Prostate gland (tissue), 2 donors: ENCODE data around the gene RIPOR2. TPM values are rescaled to one million over a fixed set of nuclear protein-coding genes. Genes with fewer than 3 reads are reported as not detected.

Experiments
- DNase-seq: peaks from one replicate; pipeline ENCODE4 v3.0.0-alpha.2; 2019; ENCODE audit warnings: low spot score
- H3K27ac ChIP-seq, 2 donors: fragments of 200-600 bp; sonication (generic); 2 replicates each; pipeline ENCODE4 v1.5.1; 2017 to 2019
- H3K27me3 ChIP-seq: fragments of 200-600 bp; sonication (generic); replicated peaks from 2 replicates; pipeline ENCODE4 v1.5.1; 2019; ENCODE audit not compliant: insufficient read depth
- H3K36me3 ChIP-seq, 2 donors: fragments of 200-600 bp; sonication (generic); 1 replicate in 1 of 2; 2 replicates in 1 of 2; pipeline versions ENCODE4 v1.5.1 to v1.8.1; 2017 to 2019
- H3K4me1 ChIP-seq: fragments of 200-600 bp; sonication (generic); replicated peaks from 2 replicates; pipeline ENCODE4 v1.5.1; 2019
- H3K4me3 ChIP-seq, 2 donors: fragments of 200-600 bp; sonication (generic); 2 replicates each; pipeline ENCODE4 v1.5.1; 2017 to 2019
- H3K9me3 ChIP-seq: fragments of 200-600 bp; sonication (generic); 2 replicates; pipeline ENCODE4 v1.5.1; 2017
- CTCF ChIP-seq, 4 experiments: fragments of 200-600 bp in 2 of 4; fragments of 450-650 bp in 2 of 4; sonication (generic) in 2 of 4; IDR thresholded peaks; 1 replicate in 3 of 4; 2 replicates in 1 of 4; pipeline ENCODE4 v1.5.1; 2016 to 2019; ENCODE audit warnings: antibody characterized with exemption in 4 of 4, mild to moderate bottlenecking in 2 of 4, moderate library complexity in 2 of 4
- POLR2A ChIP-seq: fragments of 450-650 bp; IDR thresholded peaks from one replicate; pipeline ENCODE4 v1.6.1; 2016; ENCODE audit warnings: antibody characterized with exemption, mild to moderate bottlenecking
- POLR2AphosphoS5 ChIP-seq: sonication (generic); formaldehyde crosslinking; IDR thresholded peaks from one replicate; pipeline ENCODE4 v1.6.1; 2017; ENCODE audit warnings: antibody characterized with exemption
- WGBS: methylation state at CpG from one replicate; pipeline ENCODE4 v1.1.5; 2018; 5-methylcytosine and 5-hydroxymethylcytosine counted together
- intact Hi-C: fragments of 100-400 bp; cut with DNase I; formaldehyde crosslinking; loops from one replicate; pipeline ENCODE4 v1.14.2; 2022
- total RNA-seq, 2 donors: library from RNA; depleted of rRNA; stranded (reverse); fragments of >200 nt; gene quantifications; one replicate each; pipeline ENCODE4 v1.1.0, GENCODE V29; 2016

The RIPOR2 gene
- total RNA-seq, 2 donors from 2014 or later, result 16.1 to 23.7 TPM

DNA sequence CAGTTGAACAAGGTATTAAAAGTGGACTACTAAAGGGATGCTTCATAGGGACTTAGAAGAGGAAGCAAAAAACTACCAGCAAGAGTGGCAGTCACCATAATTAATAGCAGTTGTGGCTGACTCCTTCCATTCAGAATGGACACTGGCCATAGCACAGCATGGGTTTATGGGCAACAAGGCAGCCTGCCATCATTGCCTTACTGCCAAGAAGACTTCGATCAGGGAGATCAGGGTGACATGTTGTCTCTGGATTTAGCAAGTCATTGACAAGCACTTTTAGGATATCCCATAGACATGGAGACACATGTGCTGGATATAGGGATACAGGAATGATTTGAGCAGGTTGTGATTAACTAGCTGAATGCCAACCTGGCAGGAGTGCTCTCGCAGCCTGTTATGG is 35.3 kb upstream of the RIPOR2 start:
- Histone ChIP-seq H3K36me3 (no peaks in the 10 kb centered on the region), H3K4me1 (no peaks in the 10 kb centered on the region), H3K27ac (no peak overlapping the region), H3K9me3 (no peaks in the 10 kb centered on the region), H3K27me3 (no peaks in the 10 kb centered on the region), H3K4me3 (no peak overlapping the region)
- no peak for DNase-seq
- TF ChIP-seq POLR2A, result no peak
- no peak for TF ChIP-seq POLR2AphosphoS5
- TF ChIP-seq CTCF (IDR thresholded peaks at IDR 0.05), result no peak
- WGBS, result 83% methylated on average over 2 of the region's 2 CpGs
- intact Hi-C loops, result no loop called here

GRCh38 chr6:24969343-24969860 is 33.6 kb upstream of the RIPOR2 start:
- H3K4me1 ChIP-seq, result no peaks in the 10 kb centered on the region
- no peaks in the 10 kb centered on the region for H3K36me3 ChIP-seq
- DNase-seq, result no peak
- no peaks in the 10 kb centered on the region for H3K9me3 ChIP-seq
- intact Hi-C loops, result no loop called here
- no peak overlapping the region for H3K4me3 ChIP-seq
- H3K27ac ChIP-seq, result no peak overlapping the region
- TF ChIP-seq POLR2A, result no peak
- no peak for TF ChIP-seq CTCF (IDR thresholded peaks at IDR 0.05)
- TF ChIP-seq POLR2AphosphoS5, result no peak
- WGBS, result 84% methylated on average over 2 of the region's 2 CpGs
- H3K27me3 ChIP-seq, result no peaks in the 10 kb centered on the region

DNA sequence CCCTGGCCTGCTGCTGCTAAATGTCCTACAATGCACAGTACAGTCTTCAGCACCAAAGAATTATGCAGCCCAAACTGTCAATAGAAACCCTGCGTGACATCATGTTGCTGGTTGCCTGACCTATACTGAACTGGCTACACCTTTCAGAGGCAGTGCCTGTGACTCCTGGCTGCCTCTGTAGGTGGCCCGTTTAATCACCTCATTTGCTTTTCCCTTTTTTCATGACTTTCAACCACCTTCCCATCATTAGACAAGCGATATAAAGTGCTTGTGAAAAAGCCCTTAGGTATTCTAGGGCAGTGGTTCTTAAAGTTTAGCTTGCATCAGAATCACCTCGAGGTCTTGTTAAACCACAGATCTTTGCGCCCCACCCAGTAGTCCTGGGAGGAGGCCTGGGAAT is 33.0 kb upstream of the RIPOR2 start:
- intact Hi-C loops, result no loop called here
- 93% methylated on average over 5 of the region's 5 CpGs for WGBS
- Histone ChIP-seq H3K9me3 (no peaks in the 10 kb centered on the region), H3K4me1 (no peaks in the 10 kb centered on the region), H3K27me3 (no peaks in the 10 kb centered on the region), H3K27ac (no peak overlapping the region), H3K36me3 (no peaks in the 10 kb centered on the region), H3K4me3 (no peak overlapping the region)
- no peak for DNase-seq
- TF ChIP-seq POLR2AphosphoS5 (no peak), POLR2A (no peak), CTCF (IDR thresholded peaks at IDR 0.05) (no peak)

GRCh38 chr6:24967211-24967610 is 31.5 kb upstream of the RIPOR2 start:
- Histone ChIP-seq H3K9me3 (no peaks in the 10 kb centered on the region), H3K4me1 (no peaks in the 10 kb centered on the region), H3K27me3 (no peaks in the 10 kb centered on the region), H3K4me3 (no peak overlapping the region), H3K36me3 (no peaks in the 10 kb centered on the region), H3K27ac (no peak overlapping the region)
- no peak for DNase-seq
- TF ChIP-seq POLR2AphosphoS5, result no peak
- no peak for TF ChIP-seq POLR2A
- intact Hi-C loops, result no loop called here
- 83% methylated on average over 1 of the region's 1 CpG for WGBS

GRCh38 chr6:24966381-24966780 is 30.6 kb upstream of the RIPOR2 start:
- DNase-seq, result no peak
- Histone ChIP-seq H3K4me3 (no peak overlapping the region), H3K27ac (no peak overlapping the region), H3K9me3 (no peaks in the 10 kb centered on the region), H3K4me1 (no peaks in the 10 kb centered on the region), H3K36me3 (no peaks in the 10 kb centered on the region), H3K27me3 (no peaks in the 10 kb centered on the region)
- TF ChIP-seq POLR2AphosphoS5, result no peak
- TF ChIP-seq POLR2A, result no peak
- no peak for TF ChIP-seq CTCF (IDR thresholded peaks at IDR 0.05)
- 80% methylated on average over 4 of the region's 4 CpGs for WGBS
- intact Hi-C loops, result no loop called here
